ENCODE results near the gene TRMT2A.

DNA sequence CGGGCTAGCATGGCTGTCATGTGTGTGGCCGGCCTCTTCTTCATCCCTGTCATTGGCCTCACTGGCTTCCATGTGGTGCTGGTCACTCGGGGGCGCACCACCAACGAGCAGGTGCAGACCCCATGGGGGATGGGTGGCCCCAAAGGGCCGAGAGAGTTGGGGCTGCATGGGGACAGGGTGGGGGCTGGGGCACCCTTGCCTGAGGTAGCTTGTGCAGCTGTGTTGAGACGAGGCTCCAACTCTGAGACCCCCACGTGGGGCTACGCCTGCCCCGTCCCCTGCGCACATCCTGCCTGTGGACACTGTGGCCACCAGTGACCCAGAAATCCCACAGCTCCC lies 23.1 kb upstream of the TRMT2A start:
- TF ChIP-seq POLR2AphosphoS5 (IDR thresholded peaks at IDR 0.05; ENCODE audit: low read depth) (no peak), GABPA (IDR thresholded peaks at IDR 0.05; ENCODE audit: low read depth) (no peak)
- TF ChIP-seq, protein P1, sequence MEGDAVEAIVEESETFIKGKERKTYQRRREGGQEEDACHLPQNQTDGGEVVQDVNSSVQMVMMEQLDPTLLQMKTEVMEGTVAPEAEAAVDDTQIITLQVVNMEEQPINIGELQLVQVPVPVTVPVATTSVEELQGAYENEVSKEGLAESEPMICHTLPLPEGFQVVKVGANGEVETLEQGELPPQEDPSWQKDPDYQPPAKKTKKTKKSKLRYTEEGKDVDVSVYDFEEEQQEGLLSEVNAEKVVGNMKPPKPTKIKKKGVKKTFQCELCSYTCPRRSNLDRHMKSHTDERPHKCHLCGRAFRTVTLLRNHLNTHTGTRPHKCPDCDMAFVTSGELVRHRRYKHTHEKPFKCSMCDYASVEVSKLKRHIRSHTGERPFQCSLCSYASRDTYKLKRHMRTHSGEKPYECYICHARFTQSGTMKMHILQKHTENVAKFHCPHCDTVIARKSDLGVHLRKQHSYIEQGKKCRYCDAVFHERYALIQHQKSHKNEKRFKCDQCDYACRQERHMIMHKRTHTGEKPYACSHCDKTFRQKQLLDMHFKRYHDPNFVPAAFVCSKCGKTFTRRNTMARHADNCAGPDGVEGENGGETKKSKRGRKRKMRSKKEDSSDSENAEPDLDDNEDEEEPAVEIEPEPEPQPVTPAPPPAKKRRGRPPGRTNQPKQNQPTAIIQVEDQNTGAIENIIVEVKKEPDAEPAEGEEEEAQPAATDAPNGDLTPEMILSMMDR (IDR thresholded peaks at IDR 0.05; ENCODE audit: insufficient read depth, low read length) = no peak
- TF ChIP-seq, protein P2, sequence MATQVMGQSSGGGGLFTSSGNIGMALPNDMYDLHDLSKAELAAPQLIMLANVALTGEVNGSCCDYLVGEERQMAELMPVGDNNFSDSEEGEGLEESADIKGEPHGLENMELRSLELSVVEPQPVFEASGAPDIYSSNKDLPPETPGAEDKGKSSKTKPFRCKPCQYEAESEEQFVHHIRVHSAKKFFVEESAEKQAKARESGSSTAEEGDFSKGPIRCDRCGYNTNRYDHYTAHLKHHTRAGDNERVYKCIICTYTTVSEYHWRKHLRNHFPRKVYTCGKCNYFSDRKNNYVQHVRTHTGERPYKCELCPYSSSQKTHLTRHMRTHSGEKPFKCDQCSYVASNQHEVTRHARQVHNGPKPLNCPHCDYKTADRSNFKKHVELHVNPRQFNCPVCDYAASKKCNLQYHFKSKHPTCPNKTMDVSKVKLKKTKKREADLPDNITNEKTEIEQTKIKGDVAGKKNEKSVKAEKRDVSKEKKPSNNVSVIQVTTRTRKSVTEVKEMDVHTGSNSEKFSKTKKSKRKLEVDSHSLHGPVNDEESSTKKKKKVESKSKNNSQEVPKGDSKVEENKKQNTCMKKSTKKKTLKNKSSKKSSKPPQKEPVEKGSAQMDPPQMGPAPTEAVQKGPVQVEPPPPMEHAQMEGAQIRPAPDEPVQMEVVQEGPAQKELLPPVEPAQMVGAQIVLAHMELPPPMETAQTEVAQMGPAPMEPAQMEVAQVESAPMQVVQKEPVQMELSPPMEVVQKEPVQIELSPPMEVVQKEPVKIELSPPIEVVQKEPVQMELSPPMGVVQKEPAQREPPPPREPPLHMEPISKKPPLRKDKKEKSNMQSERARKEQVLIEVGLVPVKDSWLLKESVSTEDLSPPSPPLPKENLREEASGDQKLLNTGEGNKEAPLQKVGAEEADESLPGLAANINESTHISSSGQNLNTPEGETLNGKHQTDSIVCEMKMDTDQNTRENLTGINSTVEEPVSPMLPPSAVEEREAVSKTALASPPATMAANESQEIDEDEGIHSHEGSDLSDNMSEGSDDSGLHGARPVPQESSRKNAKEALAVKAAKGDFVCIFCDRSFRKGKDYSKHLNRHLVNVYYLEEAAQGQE (IDR thresholded peaks at IDR 0.05; ENCODE audit: insufficient replicate concordance, low read depth) = no peak
